GM19328 (cell line): Measurements from ENCODE around the gene TRIM37.
A peak's percentile ranks its signal among the peaks of the same experiment; 100 is the strongest.
"Not testable (repeated sequence)": the region's sequence is repeated elsewhere in the genome, so short reads cannot be mapped to it uniquely, and the experiment has no call there.

Experiments used
- ATAC-seq: cut with Tn5 transposase; IDR thresholded peaks from one replicate; pipeline ENCODE4 v1.9.1; 2021; ENCODE audit warnings: mild to moderate bottlenecking, moderate library complexity; ENCODE audit not compliant: unreplicated experiment

TRIM37 gene

DNA sequence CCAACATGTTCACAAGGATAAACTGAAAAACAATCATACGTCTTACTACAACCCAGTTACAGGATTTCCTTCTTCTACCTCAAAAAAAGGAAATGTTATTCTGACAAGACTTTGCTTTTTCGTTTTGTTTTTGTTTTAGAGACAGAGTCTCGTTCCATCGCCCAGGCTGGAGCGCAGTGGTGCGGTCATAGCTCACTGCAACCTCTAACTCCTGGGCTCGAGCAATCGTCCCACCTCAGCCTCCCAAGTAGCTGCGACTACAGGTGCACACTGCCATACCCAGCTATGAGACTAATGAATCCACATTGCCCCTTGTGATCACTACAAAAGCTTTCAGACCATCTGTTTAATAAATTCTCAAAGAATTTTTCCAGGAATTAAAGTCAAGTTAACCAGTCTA, 8.8 kb upstream of the TRIM37 start:
- no peak for ATAC-seq

DNA sequence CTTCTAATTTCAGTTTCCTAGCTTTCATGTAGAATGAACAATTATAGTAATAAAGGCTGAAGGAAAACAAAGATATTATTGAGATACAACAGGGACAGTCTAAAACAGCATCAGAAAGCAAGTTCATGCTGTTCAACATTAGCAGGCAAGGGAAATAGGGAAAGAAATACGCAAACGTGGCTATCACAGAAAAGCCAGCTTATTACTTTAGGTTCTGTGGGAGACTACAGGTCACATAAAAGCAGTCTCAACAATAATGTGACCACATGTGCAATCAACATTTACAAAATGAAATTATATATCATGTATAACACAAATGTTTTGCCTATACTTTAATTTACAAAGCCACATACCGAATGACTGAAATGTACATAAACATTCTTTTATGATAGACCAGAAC, 4.9 kb upstream of the TRIM37 start:
- ATAC-seq: no peak

DNA sequence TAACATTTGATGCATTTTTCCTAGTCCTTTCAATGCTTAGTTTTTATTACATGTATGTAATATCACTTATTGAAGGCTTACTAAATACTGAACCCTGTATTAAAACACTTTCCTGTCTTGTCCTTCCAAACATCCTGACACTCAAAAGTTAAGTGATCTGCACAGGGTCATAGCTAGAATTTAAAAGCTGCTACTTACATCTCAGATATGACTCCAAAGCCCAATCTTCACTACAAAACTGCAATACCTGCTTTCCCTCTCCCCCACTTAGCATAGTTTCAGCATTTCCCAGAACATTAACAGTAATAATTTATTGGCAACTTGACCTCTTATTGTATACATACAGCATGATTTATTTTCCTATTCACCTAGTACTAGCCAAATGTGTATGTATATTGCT, 4.3 kb upstream of the TRIM37 start:
- ATAC-seq: no peak

DNA sequence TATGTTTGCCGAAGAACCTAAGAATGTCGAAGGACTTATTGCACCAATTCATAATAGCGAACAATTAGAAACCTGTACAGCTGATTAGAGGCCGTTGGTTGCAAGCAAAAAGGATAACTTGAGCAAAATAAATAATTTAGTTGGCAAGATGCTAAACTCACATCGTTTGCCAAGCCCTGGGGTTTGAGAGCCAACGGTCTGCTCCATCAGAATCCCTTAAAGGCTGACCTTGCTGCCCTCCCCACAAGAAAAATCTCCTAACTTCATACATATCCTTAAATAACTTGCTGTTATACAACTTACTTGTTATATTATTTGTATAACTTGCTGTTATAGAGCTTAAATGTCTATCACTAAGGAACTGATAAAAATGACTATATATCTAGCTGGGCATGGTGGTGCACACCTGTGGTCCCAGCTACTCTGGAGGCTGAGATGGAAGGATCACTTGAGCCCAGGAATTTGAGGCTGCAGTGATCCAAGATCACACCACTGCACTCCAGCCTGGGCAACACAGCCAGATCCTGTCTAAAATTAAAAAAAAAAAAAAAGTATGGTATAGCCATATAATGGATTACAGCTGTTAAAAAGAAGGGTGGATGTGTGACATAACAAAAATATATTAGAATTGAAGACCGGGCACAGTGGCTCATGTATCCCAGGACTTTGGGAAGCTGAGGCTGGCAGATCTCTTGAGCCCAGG, 1.9 kb upstream of the TRIM37 start:
- ATAC-seq: no peak

DNA sequence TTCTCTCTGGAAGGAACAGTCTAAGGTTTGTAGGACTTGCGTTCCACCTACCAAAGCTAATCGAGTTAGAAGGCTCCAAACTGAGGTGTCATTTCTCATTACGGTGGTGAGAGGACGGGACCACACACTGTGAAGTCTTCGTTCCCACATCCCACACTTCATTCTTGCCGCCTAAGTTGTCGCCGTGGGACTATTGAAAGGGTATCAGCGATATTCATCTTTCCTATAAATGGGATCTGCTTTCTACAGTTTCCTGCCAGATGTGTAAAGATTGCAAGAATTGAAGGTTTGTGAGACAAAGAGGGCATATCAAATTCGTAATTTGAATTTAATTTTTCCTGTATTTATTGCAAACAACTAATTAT, 608 bp upstream of the TRIM37 start:
- ATAC-seq: no peak

DNA sequence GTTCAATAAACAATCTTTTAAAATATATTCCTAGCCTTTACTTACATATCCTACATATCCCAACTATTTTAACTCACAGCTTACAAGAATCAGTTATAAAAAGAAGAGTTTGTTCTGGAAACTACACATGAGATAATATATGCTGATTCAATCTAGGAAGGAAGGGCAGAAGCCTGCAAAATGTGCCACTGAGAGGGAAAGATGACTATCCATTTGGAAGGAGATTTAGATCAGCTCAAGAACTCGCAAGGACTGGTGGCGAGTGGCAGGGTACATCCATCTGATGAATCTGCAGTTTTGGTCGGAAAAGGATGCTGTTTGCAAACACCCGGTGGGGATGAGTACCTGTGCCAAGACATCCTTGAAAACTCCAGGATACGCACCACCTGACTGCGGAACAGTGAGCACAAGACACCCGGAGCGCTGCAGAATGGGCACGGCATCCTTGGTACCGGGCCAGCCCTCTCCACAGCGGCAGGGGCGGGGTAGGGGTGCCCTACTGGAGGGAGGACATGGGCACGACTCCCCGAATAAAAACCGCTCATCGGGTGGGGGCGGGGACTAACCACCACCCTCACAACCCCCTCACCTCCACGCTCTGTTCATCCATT, 723 bp downstream of the TRIM37 start:
- ATAC-seq: peak; percentile 8

DNA sequence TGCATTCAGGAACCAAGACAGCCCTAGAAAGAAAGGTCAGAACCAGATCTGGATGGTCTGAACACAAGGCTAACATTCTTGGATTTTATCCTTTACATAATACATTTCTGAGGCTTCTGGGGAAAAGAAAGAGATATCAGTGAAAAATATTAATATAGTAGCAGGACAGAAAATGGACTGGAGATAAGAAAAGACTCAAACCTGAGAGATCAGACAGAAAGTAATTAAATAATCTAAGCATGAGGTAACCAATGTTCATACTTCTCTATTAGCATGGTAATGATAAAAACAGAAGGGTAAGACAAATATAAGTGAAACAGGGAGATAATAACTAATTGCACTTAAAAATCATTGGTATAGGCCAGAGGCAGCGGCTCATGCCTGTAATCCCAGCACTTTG, 5.5 kb downstream of the TRIM37 start:
- no peak for ATAC-seq

DNA sequence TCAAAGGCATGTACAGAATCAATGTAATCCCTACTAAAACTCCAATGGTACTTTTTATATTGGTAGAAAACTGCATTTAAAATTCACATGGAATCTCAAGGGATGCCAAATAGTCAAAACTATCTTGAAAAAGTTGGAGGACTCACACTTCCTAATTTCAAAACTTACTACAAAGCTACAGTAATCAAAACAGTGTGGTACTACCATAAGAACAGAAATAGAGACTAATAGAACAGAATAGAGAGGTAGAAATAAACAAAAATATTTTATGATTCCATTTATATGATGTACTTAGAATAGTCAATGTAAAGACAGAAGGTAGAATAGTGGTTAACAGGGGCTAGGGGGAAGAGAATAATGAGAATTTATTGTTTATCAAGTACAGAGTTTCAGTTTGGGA, 8.8 kb downstream of the TRIM37 start:
- ATAC-seq: no peak

DNA sequence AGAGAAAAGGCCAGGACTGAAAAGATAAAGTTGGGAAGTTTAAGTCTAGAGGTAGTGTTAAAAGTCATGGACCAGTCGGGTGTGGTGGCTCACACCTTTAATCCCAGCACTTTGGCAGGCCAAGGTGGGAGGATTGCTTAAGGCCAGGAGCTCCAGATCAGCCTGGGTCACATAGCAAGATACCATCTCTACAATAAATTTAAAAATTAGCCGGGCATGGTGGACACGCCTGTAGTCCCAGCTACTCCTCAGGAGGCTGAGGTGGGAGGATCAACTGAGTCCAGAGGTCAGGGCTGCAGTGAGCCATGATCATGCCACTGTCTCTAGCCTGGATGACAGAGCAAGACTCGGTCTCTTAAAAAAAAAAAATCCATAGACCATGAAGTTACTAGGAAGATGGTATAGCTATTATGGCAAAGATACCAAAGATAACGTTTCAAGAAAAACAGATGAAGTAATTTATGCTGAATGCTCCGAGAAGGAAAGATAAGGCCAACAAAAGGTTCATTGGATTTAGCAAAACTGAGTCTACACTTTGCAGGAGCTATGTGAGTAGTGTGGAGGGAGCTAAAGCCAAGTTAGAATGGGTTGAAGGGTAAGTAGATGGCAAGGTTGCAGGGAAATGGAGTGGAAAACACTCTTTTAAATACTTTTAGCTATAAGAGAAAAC, 11.7 kb downstream of the TRIM37 start:
- ATAC-seq: no peak

DNA sequence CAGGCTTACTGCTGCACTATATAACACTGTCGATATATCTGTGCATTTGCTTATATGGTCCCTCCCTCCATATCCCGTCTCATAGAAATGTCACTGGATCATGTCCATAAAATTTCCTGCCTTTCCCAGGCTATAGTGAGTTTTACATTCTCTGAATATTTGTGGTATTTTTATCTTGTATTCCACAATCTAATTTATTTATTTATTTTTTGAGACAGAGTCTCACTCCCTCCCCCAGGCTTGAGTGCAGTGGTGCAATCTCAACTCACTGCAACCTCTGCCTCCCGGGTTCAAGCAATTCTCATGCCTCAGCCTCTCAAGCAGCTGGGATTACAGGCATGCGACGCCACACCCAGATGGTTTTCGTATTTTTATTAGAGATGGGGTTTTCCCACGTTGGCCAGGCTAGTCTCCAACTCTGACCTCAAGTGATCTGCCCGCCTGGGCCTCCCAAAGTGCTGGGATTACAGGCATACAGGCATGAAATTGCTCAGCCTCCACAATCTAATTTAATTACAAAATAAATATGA, 12.9 kb downstream of the TRIM37 start:
- no peak for ATAC-seq

DNA sequence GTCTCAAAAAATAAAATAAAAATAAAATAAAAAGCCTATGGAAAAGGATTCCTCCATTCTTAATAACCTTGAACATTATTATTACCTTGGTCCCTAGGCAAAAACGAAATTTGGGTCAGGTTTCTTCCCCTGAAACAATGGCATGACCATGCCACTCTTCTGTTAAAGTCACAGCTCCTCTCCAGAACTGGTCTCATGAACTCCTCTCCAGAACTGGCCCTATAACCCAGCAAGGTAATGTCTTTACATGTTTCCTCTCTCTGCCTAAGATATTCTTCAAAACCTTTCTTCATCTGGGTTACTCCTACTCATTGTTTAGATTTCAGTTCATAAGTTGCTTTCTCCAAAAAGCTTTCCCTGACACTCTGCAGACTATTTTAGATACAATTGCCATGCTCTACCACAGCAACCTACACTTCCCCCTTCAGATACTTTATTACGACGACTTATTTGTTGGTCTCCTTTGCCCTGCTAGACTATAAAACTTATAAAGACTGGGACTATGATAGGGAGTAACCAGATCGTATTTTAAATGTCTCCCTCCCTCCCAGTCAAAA, 13.5 kb downstream of the TRIM37 start:
- no peak for ATAC-seq

DNA sequence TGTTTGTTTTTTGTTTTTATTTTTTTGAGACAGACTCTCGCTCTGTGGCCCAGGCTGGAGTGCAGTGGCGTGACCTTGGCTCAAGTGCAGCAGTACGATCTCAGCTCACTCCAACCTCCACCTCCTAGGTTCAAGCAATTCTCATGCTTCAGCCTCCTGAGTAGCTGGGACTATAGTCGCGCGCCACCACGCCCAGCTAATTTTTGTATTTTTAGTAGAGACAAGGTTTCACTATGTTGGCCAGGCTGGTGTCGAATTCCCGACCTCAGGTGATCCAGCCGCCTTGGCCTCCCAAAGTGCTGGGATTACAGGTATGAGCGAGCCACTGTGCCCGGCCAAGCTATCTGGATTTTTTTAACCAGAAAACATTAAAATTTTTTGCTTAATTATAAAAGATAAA, 16.1 kb downstream of the TRIM37 start:
- not testable (repeated sequence) for ATAC-seq

DNA sequence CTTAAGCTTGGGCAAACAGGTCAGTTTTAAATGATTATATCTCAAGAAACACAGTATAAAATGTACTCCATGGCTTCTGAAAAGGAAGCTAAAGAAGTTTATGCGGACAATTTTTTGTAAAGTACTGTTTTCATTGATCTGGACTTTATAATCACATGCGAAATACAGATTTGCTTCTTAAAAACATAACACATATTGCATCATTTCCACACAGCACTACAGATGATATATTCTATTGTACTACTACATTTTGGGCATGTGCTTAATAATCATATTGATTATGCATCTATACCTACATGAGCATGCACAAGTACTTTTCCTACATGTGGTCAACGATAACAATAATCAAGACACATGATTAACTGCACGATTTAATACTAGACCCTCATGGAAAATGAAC, 22.5 kb downstream of the TRIM37 start:
- ATAC-seq: no peak

DNA sequence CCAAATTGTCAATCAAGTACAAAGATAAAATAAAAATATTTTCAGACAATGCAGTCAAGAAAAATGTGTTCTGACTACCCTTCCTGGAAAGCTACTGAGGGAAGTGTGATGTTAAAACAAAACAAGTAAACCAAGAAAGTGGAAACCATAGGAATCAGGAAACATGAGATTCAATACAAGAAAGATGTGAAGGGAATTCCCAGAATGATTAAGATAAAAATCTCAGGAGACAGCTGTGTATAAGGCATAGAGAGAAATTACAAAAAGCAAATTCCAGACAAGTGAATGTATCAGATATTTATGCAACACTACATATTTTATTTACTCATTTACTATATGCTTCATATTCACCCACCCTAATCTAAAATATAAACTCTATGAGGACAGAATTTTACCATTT, 32.2 kb downstream of the TRIM37 start:
- no peak for ATAC-seq

DNA sequence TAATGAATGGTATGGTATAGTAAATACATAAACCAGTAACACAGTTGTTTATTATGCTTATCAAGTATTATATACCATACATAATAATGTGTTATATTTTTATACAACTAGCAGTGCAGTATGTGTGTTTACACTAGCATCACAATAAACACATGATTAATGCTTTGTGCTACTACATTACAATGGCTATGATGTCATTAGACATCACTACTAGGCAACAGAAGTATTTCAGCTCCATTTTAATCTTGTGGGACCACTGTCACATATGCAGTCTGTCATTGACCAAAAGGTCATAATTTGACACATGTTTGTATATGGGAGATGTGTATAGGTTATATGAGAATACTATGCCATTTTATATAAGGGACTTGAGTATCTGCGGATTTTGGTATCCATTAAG, 32.7 kb downstream of the TRIM37 start:
- no peak for ATAC-seq

DNA sequence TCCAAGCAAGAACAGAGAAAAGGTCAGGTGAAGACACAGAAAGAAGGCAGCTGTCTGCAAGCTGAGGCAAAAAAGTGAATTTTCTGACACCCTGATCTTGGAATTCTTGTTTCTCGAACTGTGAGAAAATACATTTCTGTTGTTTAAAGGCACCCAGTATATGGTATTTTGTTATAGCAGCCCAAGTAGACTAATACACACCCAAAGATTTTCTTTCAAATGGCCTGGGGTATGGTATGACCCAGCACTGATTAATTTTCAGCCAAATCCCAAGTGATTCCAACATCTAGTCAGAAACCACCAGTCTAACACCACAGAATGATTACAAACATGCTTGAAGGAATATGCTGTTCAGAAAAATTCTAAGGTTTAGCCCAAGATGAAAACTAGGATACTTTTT, 36.8 kb downstream of the TRIM37 start:
- ATAC-seq: no peak

DNA sequence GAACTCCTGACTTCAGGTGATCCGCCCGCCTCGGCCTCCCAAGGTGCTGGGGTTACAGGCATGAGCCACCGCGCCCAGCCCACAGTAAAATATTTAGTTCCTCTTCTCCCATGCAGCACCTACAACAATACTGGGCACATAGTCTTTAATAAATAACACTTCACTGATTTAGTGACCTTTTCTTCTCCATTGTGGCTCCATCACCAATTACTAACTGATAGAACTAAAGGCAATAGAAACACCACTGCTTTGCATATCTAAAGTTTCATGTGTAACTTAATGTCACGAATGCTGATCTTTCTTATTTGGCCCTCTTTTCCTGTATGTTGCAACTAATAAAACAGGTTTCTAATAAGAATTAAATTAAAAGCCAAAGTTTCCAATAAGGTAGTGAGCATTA, 38.9 kb downstream of the TRIM37 start:
- no peak for ATAC-seq

DNA sequence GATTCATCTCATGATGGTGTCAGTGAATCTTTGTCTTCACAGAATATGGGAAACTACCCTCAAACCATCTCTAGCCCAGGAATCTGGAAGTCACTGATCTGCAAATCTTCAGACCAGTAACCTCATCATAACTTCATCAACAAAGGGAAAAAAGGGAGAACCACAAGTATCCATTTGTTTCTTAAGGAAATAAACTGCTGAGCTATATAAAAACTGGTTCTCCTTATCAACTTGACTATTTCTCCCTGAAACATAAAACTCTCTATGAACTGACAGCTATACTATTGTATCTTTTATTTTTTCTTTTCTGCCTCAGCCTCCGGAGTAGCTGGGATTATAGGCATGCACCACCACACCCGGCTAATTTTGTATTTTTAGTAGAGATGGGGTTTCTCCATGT, 39.3 kb downstream of the TRIM37 start:
- ATAC-seq: no peak

DNA sequence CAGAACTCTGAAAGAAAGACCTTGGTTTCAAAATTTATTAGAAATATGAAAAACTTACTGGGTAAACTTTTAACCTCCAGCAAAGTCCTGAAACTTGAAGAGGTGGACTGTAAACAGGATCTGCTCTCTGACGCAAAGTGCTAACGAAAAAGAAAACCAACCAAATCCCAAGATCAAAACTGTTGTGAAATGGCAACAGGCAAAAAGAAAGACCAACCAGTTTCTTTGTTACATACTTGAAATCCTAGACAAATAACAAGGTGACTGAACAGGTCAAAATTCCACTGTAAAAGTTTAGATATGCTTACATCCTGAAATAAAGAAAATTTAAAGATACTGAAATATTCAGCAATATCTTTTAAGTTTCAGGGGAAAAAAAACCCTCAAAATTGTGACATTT, 44.2 kb downstream of the TRIM37 start:
- ATAC-seq: no peak

DNA sequence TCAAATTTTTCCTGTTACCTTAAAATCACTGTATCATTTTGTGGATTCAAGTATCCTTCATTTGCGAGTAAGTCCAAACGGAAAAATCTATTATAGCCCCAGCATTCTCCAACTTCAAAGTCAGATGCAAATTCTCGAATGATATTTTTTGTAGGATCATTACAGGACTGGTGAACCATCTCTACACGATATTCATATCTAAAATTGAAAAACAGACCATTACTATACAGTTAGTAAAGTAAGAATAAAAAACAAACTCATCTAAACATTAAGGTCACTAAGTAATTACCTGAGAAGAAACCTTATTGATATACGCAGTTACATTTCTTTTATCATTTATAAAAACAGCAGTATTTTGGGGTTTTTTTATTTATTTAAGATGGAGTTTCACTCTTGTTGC, 49.8 kb downstream of the TRIM37 start:
- ATAC-seq: no peak

DNA sequence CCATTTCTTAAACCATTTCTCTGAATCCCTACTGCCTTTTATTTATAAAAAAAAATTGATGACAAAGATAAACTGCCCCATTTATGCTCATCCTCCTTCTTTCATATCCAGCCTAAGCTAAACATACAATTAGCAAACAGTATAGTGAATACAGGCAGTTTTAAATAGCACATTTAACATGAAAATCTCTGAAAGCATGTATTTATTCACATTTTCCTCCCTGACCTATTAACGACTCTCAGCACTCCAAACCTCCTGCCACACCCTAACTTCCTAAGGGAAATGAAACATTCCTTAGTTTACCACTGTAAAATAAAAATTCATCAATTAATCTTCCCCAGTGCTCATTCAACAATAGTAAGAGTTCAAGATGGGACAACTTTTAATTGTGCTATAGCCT, 56.9 kb downstream of the TRIM37 start:
- ATAC-seq: no peak

DNA sequence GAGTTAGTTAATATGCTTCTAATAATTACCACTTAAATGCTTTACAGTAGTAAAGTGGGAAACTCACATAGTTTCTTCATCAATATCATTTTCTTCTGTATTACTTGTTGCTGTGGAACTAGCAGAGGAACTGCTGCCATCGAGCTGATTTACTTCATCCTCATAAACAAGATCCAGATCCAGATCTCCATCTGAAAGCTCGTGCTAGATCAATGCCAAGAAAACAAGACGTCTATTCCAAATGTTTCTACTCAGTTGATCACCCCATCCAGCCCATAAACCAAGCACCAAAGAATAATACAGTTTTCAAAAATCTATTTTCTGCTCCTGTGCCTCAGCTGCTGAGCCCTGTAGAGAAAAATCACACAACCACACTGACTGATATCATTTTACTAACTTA, 59.1 kb downstream of the TRIM37 start:
- no peak for ATAC-seq
